Skin epidermis (tissue), 12 donors: ENCODE results near the gene PPFIA2.

Experiments
- H3K27ac ChIP-seq, 21 experiments: fragments of 200-600 bp; sonication (generic) in 11 of 21; one replicate each; pipeline ENCODE4 v1.5.0; 2020; ENCODE audit warnings: mild to moderate bottlenecking in 3 of 21, inconsistent platforms in 2 of 21, moderate library complexity in 2 of 21
- H3K4me3 ChIP-seq, 7 experiments: fragments of 200-600 bp; sonication (generic) in 2 of 7; one replicate each; pipeline ENCODE4 v1.5.0; 2020; ENCODE audit warnings: inconsistent platforms in 2 of 7, mild to moderate bottlenecking in 2 of 7, moderate library complexity in 1 of 7

The PPFIA2 gene

DNA sequence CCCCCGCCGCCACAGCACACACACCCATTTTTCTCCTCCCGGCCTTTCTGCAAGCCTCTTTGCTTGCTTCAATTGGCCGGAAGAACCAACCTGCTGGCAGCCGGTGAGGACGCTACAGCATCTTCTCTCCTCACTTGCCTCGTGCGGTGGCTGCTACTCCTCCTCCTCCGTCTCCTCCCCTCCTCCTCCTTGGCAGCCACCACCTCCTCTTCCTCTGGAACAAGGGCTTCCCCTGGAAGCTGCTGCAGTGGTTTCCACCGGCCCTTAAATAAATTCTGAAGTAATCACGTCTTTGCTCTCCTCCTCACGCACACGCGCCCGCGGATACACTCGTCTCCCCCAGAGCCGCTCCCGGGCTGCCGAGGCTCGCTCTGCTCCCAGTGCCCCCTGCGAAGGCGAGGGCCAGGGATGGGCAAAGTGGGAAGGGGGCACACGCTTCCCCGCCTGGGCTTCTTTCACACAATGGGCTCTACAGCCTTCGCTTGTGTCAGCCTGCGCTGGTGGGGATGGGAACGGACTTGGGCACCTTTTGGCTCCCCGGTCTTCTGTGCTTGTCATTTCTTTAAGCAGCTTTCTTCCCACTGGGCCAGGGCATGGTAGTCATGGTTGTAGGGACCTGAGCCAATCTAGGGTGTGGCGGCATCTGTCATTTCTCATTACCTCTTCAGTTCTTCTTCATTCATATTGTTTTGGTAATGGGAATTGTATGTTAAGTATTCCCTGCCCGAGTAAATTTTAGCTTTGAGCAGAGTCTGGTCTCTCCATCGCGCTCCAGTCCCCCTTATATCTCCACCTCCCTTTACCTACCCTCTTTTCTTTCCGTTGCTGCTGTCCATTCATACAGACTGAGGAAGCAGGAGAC lies at the start of gene PPFIA2:
Gene PPFIA2, minus strand, starts transcription at position 161 of the 862 bp plus-strand sequence.
- Histone ChIP-seq H3K4me3 (peak within 1 kb of the TSS; percentile 2 to 39 (median 29)), H3K27ac (peak within 1 kb of the TSS in 1 of 21 experiments; percentile 65)

DNA sequence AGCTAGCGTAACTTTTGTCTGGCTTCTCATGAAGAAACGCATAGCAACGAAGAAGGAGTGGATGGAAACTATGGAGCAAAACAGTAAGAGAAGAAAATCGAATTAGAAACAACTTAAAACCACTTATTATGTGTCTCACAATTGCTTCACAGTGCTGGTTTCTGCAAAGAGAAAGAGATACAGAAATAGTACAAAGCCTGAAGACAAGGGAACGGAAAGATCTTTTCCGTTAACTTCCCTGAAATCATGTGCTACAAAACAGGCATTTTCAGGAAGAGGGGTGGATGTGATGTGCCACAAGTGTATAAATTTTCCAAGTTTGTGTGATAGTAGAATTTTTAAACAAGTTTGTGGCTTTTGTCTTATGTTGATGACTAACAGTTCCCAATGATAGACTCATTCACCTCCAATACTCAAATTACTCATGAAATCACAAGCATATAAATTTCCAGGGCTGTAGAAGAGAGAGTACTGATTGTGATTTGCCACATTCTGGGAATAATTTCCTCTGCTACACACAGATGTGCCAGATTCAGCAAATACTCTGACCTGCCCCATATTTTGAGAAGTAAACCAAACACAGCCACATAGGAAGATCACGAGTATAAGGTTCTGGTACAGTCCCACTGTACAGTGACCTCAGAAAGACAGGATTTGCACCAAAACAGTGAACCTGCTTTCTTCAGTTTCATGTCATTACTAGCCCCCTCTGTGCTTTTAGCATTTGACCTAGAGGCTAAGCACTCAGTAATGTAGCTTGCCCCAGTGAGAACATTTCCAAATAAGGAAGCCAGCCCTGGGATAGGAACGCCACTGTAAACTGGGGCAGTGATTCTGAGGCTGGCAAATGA lies 41.4 kb upstream of the PPFIA2 start:
- Histone ChIP-seq H3K4me3 (no peak overlapping the region), H3K27ac (peak overlapping the region in 4 of 21 experiments; percentile 22 to 38 (median 26))

DNA sequence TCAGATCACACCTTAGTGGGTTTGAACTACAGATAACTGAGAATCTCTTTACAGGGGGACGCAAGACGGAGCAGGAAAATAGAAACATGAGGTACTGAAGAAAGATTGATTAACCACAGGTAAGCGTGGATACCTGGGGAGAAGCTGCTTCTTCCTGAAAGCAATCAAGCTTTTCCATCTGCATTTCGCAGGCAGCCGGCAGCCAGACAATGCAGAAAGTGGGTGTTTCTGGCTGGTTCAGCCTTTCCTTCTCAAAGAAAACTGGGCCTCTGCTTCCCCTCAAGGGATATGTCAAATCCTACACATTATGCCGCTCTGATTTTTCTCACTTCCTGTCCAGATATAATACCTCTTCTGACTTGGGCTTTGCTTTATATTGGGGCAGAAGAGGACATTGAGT lies 39.1 kb upstream of the PPFIA2 start:
- no peak overlapping the region for H3K4me3 ChIP-seq
- H3K27ac ChIP-seq = no peak overlapping the region

DNA sequence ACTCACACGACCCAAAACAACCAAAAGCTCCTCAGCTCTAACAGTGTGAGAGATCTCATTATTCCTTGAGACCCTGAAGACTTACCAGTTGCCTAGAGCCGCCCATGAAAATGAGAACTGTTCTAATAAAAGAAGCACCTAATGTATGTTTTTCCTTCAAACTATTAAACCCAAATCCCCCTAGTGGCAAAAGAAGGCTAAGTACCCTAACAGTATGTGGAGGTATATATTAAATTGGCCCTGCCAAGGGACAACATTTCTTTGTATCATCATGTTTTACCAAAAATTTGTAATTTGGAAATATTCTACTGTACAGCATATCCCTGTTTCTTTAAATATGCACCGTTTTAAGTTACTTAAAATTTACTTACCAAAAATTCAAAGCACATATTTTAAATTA lies 38.0 kb upstream of the PPFIA2 start:
- Histone ChIP-seq H3K4me3 (no peak overlapping the region), H3K27ac (no peak overlapping the region)

DNA sequence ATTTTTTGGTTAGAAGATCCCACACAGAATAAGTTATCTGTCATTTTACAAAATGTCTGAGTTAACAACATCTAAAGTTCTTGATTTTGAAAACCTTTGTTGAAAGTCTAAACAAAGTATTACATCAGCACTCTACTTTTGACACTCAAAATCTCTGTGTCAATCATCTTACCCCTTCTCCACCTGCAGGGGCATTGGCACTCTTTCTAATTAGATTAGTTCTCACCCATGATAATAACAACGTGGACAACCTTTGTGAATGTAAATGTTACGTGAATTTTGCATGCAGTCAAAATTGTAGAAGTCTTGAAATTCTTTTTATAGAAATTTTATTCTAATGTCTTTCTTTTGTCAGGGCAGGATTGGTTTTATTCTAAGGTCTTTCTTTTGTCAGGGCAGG lies 33.5 kb upstream of the PPFIA2 start:
- H3K27ac ChIP-seq = no peak overlapping the region
- H3K4me3 ChIP-seq = no peak overlapping the region

DNA sequence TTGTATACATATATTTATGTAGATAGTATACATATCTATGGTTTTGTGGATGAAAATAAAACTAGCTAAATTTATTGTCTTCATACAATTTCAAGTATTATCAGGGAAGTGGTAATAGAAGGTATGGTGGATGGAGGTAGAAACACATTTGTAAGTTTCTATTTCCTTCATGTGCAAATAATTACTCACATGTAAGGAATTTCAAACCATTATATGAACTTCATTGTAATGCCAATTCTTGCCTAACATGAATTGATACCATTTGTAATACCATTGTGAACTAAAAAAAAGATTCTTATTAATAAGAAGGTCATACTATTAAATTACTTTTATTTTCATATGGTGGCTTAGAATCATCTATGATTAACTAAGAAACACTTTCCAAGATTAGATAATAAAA lies 20.1 kb upstream of the PPFIA2 start:
- no peak overlapping the region for H3K4me3 ChIP-seq
- H3K27ac ChIP-seq = no peak overlapping the region

DNA sequence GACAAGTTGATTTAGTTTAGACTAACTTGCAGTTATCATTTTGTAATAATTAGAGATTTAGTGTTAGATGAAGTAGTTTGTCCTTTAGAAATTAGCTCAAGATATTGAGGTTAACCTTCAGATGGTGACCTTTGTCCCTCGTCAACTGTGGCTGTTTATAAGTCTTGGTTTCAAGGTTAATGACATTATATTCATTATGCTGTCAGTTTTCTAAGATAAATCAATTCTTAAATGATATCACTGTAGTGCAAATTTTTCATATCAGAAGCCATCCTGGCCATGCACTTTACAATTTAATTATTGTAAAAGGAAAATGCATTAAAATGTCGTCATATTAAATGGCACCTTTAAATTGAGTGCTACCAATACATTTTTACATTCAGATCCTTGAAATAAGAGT lies 19.6 kb upstream of the PPFIA2 start:
- Histone ChIP-seq H3K4me3 (no peak overlapping the region), H3K27ac (no peak overlapping the region)

DNA sequence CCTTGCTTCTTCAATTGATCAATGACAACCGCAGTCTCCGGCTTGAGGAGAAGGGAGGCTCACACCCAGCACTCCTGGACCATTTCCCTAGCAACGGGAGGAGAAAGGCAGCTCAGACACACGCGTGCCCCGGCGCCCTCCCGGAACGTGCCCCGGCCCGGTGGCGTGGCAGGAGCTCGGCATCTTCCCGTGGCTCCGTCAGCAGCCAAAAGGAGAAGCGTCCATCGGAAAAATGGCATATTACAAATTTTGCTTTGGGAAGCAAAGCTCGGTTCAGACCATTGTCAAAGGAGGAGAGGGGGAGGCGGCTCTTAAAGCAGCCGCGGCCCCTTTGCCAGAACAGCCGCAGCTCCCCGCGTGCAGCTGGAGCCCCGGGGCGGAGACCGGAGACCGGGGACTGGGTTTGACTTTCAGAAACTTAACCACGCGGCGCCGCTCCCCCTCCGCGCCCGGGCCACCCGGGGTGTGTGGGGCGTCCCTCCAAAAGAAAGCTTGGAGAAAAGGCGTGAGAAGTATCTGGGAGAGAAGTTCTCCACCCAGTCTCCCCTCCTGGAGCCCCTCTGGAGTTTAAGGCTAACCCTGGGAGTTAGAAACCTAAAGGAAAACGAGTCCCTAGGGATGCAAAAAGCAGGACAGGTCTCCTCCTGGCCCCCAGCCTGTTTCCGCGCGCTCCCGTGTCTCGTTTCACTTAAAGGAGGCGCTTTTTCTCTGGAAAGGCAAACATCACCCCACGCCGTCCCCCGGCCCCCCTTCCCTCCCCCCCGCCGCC lies 545 bp downstream of the PPFIA2 start:
- H3K4me3 ChIP-seq = peak overlapping the region; percentile 2 to 39 (median 29)
- H3K27ac ChIP-seq = peak overlapping the region in 1 of 21 experiments; percentile 65

DNA sequence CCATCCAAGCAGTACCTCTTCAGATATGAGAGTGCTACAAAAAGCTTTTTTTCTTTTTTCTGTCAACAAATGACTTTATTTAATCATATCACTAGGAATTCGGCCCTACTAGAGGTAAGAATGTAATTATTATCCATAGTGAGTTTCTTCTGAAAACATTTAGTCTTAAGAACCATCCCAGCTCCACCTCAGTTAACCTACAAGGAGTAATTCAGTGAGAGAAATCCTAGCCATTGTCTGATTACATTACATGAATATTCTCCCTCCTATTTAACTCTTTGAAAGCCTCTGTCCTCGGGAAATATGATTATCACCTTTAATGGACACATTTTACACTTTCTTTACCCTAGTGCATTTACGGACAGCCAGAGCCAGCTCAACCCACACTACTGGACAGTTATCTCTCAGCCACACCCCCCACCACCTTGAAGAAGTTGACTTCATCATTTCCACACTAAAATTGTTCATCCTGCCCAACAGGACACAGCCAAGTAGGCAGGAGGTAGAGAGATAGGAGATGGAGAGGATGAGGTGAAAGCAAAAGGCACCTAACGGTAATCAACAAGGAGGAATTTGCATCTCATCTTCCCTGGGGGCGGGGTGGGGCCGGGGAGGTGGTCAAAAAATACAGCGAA lies 1.3 kb downstream of the PPFIA2 start:
- Histone ChIP-seq H3K4me3 (peak overlapping the region in 2 of 7 experiments; percentile 33 to 39), H3K27ac (no peak overlapping the region)

DNA sequence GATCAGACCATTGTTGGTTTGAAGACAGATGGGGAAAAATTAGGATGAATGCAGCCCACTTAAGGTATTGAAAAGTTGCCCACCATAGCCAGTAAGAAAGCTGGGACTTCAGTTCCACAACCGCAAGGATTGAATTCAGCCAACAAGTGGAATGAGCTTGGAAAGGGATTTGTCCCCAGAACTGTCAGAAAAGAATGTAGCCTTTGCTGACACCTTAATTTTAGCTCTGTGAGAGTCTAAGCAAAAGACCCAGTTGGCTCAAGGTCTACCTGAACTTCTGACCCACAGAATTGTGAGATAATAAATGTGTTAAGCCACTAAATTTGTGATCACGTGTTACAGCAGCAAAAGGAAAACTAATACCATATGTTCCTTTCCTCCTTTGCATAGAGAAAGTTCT lies 29.4 kb downstream of the PPFIA2 start:
- H3K27ac ChIP-seq = no peak overlapping the region

DNA sequence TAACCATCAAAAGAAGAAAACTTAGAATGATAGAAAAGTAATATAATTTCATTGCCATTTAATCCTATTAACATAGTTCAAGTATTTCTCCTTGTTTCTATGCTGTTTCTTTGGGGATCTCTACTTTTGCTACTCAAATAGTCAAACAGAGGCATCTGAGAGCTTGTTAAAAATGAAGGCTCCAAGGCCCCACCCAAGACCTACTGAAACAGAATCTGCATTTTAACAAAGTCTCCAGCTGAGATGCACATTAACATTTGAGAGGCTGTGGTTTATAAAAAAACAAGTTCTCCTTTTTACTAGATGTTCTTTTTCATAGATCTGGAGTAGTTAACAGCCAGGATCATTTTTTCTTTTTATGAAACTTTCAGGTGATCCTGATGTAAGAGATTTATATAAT lies 31.8 kb downstream of the PPFIA2 start:
- Histone ChIP-seq H3K27ac (no peak overlapping the region), H3K4me3 (no peak overlapping the region)

More for the DNA sequence above, 29.4 kb downstream of the PPFIA2 start:
- no peak overlapping the region for H3K4me3 ChIP-seq

DNA sequence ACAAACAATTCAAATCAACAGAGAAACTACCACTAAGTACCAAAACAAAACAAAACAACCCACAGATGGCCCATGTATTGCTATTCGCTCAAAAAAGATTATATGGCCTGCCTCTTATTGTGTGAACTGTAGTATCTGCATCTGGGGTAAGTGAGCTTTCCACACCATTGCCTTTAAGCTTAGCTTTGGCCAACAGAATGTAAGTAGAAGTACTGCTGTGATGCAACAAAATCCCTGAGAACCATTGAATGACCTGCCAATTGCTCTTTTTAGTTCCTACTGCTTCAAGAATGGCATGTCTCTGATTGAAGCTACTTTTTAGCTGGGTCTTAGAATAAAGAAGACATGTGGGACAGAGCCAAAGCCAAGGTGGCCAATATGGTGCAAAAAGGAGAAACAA lies 32.5 kb downstream of the PPFIA2 start:
- Histone ChIP-seq H3K27ac (no peak overlapping the region), H3K4me3 (no peak overlapping the region)

DNA sequence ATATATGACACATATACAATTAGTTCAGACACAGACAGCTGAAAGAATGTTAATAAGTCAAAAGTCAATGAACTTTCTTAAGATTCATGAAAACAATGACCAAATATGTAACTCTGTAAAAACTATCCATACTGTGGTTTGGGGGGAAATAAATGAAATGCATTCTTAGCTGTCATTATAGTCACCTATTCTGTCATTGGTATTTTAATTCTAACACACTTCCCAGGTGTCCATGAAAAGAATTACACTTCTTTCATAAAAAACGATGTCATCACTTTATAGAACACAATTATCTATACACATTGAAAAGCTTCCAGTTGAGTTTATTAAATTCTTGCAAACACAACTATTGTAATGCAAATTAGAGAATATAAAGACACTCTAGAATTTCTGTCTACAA lies 35.8 kb downstream of the PPFIA2 start:
- Histone ChIP-seq H3K27ac (no peak overlapping the region), H3K4me3 (no peak overlapping the region)

DNA sequence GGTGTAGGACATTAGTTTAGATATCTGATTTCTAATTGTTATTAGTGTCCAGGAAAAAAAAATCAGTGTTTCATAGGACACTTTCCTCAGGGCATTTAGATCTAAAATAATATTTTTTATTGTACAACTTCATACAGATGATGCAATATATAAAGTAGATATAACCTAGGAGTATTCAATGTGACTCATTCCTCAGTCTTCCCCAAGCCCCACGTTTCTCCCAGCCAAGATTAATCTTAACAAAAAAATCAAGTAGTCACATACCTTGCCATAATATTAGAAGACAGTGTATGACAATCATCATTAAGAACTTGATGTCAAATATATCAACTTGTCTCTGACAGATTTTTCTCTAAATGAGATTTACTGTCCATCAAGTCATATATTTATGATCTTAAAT lies 37.1 kb downstream of the PPFIA2 start:
- H3K4me3 ChIP-seq = no peak overlapping the region
- H3K27ac ChIP-seq = no peak overlapping the region

DNA sequence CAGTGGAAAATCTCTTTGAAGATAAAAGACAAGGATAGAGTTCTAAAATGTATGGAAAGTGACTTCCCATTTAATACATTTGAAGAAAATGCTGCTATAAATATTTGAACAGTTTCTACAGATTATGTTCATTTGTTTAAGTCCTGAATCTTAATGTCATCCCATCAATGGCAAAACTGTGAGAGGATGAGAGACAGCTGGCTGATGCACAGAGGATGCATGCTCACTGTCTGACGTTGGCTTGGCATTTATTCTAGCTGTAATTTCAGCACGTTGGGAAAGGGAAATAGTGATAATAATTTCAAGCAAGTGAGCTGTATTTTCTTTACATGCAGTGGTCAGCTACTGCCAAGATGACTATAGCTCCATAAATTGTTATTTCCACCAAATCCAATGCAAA lies 40.5 kb downstream of the PPFIA2 start:
- no peak overlapping the region for H3K27ac ChIP-seq
- H3K4me3 ChIP-seq = no peak overlapping the region

DNA sequence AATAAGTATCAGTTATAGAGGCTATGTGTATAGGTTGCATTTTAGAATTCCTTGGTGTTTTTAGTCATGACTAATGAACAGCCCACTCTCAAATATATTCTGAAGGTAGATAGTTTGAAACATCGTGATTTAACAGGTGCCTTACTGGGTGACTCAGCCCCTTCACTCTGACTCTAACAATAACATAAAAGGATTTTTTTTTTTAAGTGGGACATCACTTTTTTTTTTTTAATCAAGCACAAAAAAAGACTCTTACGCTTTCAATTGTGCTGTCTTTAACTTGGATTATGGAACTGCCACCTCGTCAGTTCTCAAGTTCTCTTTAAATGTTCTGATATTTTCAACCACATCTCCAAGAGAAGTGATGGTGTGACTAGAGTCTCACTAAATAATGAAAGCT lies 46.6 kb downstream of the PPFIA2 start:
- no peak overlapping the region for H3K4me3 ChIP-seq
- no peak overlapping the region for H3K27ac ChIP-seq

DNA sequence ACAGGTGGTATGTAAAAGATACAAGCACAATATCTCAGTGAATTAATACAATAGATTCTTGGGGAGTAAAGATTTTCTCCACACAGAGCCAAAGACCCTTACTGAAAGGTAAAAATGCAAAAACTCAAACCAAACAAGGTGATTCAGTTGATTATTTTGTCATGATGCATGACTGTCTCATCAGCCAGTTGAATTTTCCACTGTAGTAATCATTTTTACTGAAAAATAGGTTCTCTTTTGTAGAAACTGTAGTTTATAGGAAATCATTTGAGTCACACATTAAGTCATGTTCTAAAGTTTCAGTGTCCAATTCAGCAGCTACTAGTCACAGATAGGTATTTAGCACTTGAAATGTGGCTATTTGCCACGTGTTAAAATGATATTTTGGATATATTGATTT lies 53.6 kb downstream of the PPFIA2 start:
- no peak overlapping the region for H3K4me3 ChIP-seq
- H3K27ac ChIP-seq = no peak overlapping the region

DNA sequence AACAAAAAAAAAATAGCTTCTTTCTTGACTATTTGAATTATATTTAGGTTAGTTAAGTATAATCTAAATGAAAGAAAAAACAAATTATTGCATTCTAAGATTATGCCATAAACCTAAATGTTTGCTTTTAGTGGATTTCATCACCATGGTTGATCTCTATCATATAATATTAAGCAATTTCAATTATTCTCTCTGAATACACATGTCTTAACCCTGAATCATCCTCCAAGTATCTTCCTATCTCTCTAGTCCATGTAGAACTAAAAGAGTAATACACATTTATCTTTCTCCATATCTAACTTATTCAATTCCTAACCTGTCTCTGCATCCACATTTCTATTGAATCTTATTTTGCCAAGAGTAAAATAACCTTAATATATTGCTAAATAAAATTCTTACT lies 59.6 kb downstream of the PPFIA2 start:
- Histone ChIP-seq H3K4me3 (no peak overlapping the region), H3K27ac (no peak overlapping the region)

DNA sequence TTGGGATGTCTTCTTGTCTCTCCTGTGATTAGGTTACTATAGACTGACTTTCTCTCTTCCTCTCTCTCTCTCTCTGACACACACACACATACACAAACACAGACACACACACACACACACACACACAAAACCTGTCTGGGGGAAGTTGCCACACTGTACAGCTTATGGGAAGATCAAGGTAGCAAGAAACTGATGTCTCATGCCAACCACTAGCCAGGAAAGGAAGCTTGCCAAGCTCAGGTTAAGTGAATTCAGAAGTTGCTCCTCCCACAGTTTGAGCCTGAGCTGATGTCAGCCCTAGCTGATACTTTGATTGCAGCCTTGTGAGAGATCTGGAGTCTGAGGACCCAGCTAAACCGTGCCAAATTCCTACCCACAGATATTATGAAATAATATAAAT lies 67.1 kb downstream of the PPFIA2 start:
- Histone ChIP-seq H3K4me3 (no peak overlapping the region), H3K27ac (no peak overlapping the region)

DNA sequence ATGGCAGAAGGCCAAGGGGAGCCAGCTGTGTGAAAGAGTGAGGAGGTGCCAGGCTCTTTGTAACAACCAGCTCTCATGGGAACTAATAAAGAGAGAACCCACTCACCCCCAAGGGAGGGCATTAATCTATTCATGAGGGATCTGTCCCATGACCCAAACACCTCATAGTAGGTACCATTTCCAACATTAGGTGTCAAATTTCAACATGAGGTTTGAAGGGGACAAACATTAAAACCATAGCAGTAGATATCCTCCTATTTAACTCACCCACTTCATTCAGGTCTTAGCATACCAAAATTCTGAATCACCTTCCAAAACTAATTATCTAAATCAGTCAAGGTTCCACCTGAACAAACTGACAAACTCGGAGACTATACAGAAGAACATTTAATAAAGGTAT lies 75.3 kb downstream of the PPFIA2 start:
- no peak overlapping the region for H3K27ac ChIP-seq
- H3K4me3 ChIP-seq = no peak overlapping the region
